ENCODE results near the gene FAM90A1. TPM values are rescaled to one million over a fixed set of nuclear protein-coding genes. Genes with fewer than 3 reads are reported as not detected.

FAM90A1 gene
- total and polyA plus RNA-seq, 5 donors, result 0.07 to 0.51 (median 0.23) TPM; not detected in 1

Other genes starting within 250 kb of the FAM90A1 start
- 10 to 100 TPM; 20.2 to 26.0 (median 22.8) TPM for gene FOXJ2, start 194.9 kb downstream of the FAM90A1 start, total RNA-seq
- 10.0 TPM for gene FOXJ2, start 194.9 kb downstream of the FAM90A1 start, polyA plus RNA-seq
- gene C3AR1, start 161.3 kb downstream of the FAM90A1 start, total RNA-seq, result 1 to 10 TPM; 6.4 to 9.6 (median 7.4) TPM
- gene C3AR1, start 161.3 kb downstream of the FAM90A1 start, polyA plus RNA-seq, result 2.4 TPM
- 10 to 100 TPM; 23.1 to 29.6 (median 26.9) TPM for gene NECAP1, start 145.3 kb downstream of the FAM90A1 start, total RNA-seq
- gene NECAP1, start 145.3 kb downstream of the FAM90A1 start, polyA plus RNA-seq, result 19.0 TPM
- 1 to 10 TPM in 3 of 4 donors, under 1 TPM in 1; 0.82 to 1.5 (median 1.1) TPM for gene CLEC4A, start 104.0 kb downstream of the FAM90A1 start, total RNA-seq
- 0.75 TPM for gene CLEC4A, start 104.0 kb downstream of the FAM90A1 start, polyA plus RNA-seq
- gene ZNF705A, start 70.6 kb downstream of the FAM90A1 start, total RNA-seq, result not detected
- not detected for gene ZNF705A, start 70.6 kb downstream of the FAM90A1 start, polyA plus RNA-seq
- gene CLEC6A, start 228.3 kb upstream of the FAM90A1 start, total RNA-seq, result not detected
- not detected for gene CLEC6A, start 228.3 kb upstream of the FAM90A1 start, polyA plus RNA-seq

All from right cardiac atrium (tissue), 5 donors.